NAMALWA (cell line): ENCODE results near the gene ARHGAP32.

Source experiments
- DNase-seq: peaks from one replicate; pipeline ENCODE4 v3.0.0-alpha.2; 2015; ENCODE audit warnings: low spot score

The ARHGAP32 gene

GRCh38 chr11:129192150-129192549 is at the start of gene ARHGAP32:
Gene ARHGAP32 (minus strand): TSS chr11:129192325. CDS start chr11:129192198, 127 bp downstream.
- no peak for DNase-seq

- DNase-seq = no peak
Observed at GRCh38 chr11:129239207-129239606, 47.1 kb upstream of the ARHGAP32 start.

GRCh38 chr11:129237880-129238638 is 45.9 kb upstream of the ARHGAP32 start:
- DNase-seq = no peak

GRCh38 chr11:129237456-129237855 is 45.3 kb upstream of the ARHGAP32 start:
- DNase-seq = no peak

GRCh38 chr11:129236850-129237249 is 44.7 kb upstream of the ARHGAP32 start:
- no peak for DNase-seq

- no peak for DNase-seq
Observed at GRCh38 chr11:129234978-129235377, 42.9 kb upstream of the ARHGAP32 start.

- DNase-seq = peak; percentile 4
Observed at GRCh38 chr11:129230006-129230405, 37.9 kb upstream of the ARHGAP32 start.

GRCh38 chr11:129226207-129226798 is 34.2 kb upstream of the ARHGAP32 start:
- DNase-seq = no peak

GRCh38 chr11:129225190-129225589 is 33.1 kb upstream of the ARHGAP32 start:
- no peak for DNase-seq

- no peak for DNase-seq
Observed at GRCh38 chr11:129224538-129224937, 32.4 kb upstream of the ARHGAP32 start.

- no peak for DNase-seq
Observed at GRCh38 chr11:129223701-129224149, 31.6 kb upstream of the ARHGAP32 start.

GRCh38 chr11:129223260-129223659 is 31.1 kb upstream of the ARHGAP32 start:
- no peak for DNase-seq

GRCh38 chr11:129222158-129222557 is 30.0 kb upstream of the ARHGAP32 start:
- no peak for DNase-seq

GRCh38 chr11:129215506-129216245 is 23.6 kb upstream of the ARHGAP32 start:
- DNase-seq = no peak

- no peak for DNase-seq
Observed at GRCh38 chr11:129214710-129215295, 22.7 kb upstream of the ARHGAP32 start.

- no peak for DNase-seq
Observed at GRCh38 chr11:129213261-129213660, 21.1 kb upstream of the ARHGAP32 start.

GRCh38 chr11:129211397-129211796 is 19.3 kb upstream of the ARHGAP32 start:
- no peak for DNase-seq

- no peak for DNase-seq
Observed at GRCh38 chr11:129210831-129211181, 18.7 kb upstream of the ARHGAP32 start.

GRCh38 chr11:129209891-129210830 is 18.0 kb upstream of the ARHGAP32 start:
- no peak for DNase-seq

GRCh38 chr11:129208863-129209262 is 16.7 kb upstream of the ARHGAP32 start:
- no peak for DNase-seq

- no peak for DNase-seq
Observed at GRCh38 chr11:129204150-129204838, 12.2 kb upstream of the ARHGAP32 start.
